Endothelial cell of umbilical vein (primary cell): ENCODE measurements around the gene CST9L. TPM values are rescaled to one million over a fixed set of nuclear protein-coding genes. Genes with fewer than 3 reads are reported as not detected.

ENCODE experiments used
- BruUV-seq: library from RNA; stranded (reverse); fragments of 400-500 nt; replicated peaks from 2 replicates; lab custom pipeline; 2021; lab: Mats Ljungman, UMichigan
- CTCF ChIA-PET: fragments of 300-600, 350-600 bp; sonication (Branson Sonifier 250); formaldehyde crosslinking; loops from one replicate; lab custom pipeline; 2021; ENCODE audit warnings: antibody characterized with exemption, inconsistent platforms; lab: Charles Lee
- POLR2A ChIA-PET: fragments of 300-600, 350-600 bp; sonication (Branson Sonifier 250); formaldehyde crosslinking; loops from one replicate; lab custom pipeline; 2021; ENCODE audit warnings: antibody characterized with exemption, inconsistent platforms; lab: Charles Lee
- DNase-seq: peaks from one replicate; pipeline ENCODE4 v3.0.0-alpha.2; 2011; ENCODE audit warnings: low read depth, low spot score
- FAIRE-seq: peaks from 2 replicates; lab custom pipeline; 2011; peaks lifted over from hg19 to GRCh38; lab: Jason Lieb, UNC
- H2AFZ ChIP-seq: 2 replicates; pipeline ENCODE4 v1.6.0; 2012; ENCODE audit warnings: low read depth, low read length, control low read depth, inconsistent platforms
- H3K27ac ChIP-seq: 2 replicates; pipeline ENCODE4 v1.5.1; 2011; ENCODE audit warnings: low read depth, mild to moderate bottlenecking, control low read depth, low read length, moderate library complexity; ENCODE audit not compliant: insufficient read depth
- H3K27me3 ChIP-seq, 2 experiments: 2 replicates each; pipeline versions ENCODE4 v1.6.0 to v1.6.1; 2011; ENCODE audit warnings: low read length in 2 of 2, mixed read lengths in 1 of 2; ENCODE audit not compliant: control insufficient read depth in 2 of 2, insufficient read depth in 2 of 2
- H3K36me3 ChIP-seq, 2 experiments: 2 replicates in 1 of 2; 3 replicates in 1 of 2; pipeline ENCODE4 v1.5.1; 2011; ENCODE audit warnings: low read length in 2 of 2, mild to moderate bottlenecking in 1 of 2, moderate library complexity in 1 of 2; ENCODE audit not compliant: control insufficient read depth in 2 of 2, insufficient read depth in 2 of 2; ENCODE audit errors: extremely low read depth in 1 of 2
- H3K4me1 ChIP-seq: 3 replicates; pipeline ENCODE4 v1.5.1; 2011; ENCODE audit warnings: mild to moderate bottlenecking, low read length; ENCODE audit not compliant: control insufficient read depth, insufficient read depth; ENCODE audit errors: extremely low read depth
- H3K4me2 ChIP-seq: 2 replicates; pipeline ENCODE4 v1.6.1; 2011; ENCODE audit warnings: low read length, control low read depth, mixed read lengths; ENCODE audit not compliant: insufficient read depth
- H3K4me3 ChIP-seq, 3 experiments: fragments of 200-600 bp in 1 of 3; sonication (generic), shearing (Covaris generic) in 1 of 3; replicated peaks in 1 of 3; 2 replicates each; pipeline ENCODE4 v1.5.1; 2011 to 2016; ENCODE audit warnings: control low read depth in 3 of 3, low read length in 3 of 3, mild to moderate bottlenecking in 2 of 3, inconsistent platforms in 1 of 3, low read depth in 1 of 3, moderate library complexity in 1 of 3; ENCODE audit not compliant: insufficient read depth in 1 of 3
- H3K79me2 ChIP-seq: 2 replicates; pipeline ENCODE4 v1.6.0; 2012; ENCODE audit warnings: low read length, inconsistent platforms; ENCODE audit not compliant: control insufficient read depth, insufficient read depth
- H3K9ac ChIP-seq: replicated peaks from 2 replicates; pipeline ENCODE3; 2011; ENCODE audit warnings: low read length, control low read depth; ENCODE audit not compliant: insufficient read depth; ENCODE audit errors: extremely low read depth
- H3K9me1 ChIP-seq: replicated peaks from 3 replicates; pipeline ENCODE4 v1.6.0; 2011; ENCODE audit warnings: mild to moderate bottlenecking, low read length; ENCODE audit not compliant: control insufficient read depth, insufficient read depth; ENCODE audit errors: extremely low read depth
- H3K9me3 ChIP-seq: replicated peaks from 2 replicates; pipeline ENCODE4 v1.5.1; 2012; ENCODE audit warnings: low read length, inconsistent platforms; ENCODE audit not compliant: control insufficient read depth, insufficient read depth
- H4K20me1 ChIP-seq: replicated peaks from 2 replicates; pipeline ENCODE3; 2011; ENCODE audit warnings: mild to moderate bottlenecking, low read length; ENCODE audit not compliant: control insufficient read depth, insufficient read depth; ENCODE audit errors: extremely low read depth
- CTCF ChIP-seq, 2 donors: IDR thresholded peaks; 1 replicate in 1 of 2; 2 replicates in 1 of 2; pipeline ENCODE4 v1.5.1; 2011; ENCODE audit warnings: low read length in 2 of 2, mild to moderate bottlenecking in 2 of 2, moderate library complexity in 2 of 2, control low read depth in 1 of 2, inconsistent platforms in 1 of 2, low read depth in 1 of 2; ENCODE audit not compliant: insufficient read depth in 1 of 2; ENCODE audit errors: extremely low read depth in 1 of 2
- EZH2 ChIP-seq: IDR thresholded peaks from 2 replicates; pipeline ENCODE4 v1.6.1; 2012; ENCODE audit warnings: borderline replicate concordance, low read depth, mild to moderate bottlenecking, moderate library complexity, low read length, inconsistent platforms; ENCODE audit not compliant: severe bottlenecking
- FOS ChIP-seq: IDR thresholded peaks from 2 replicates; pipeline ENCODE4 v1.6.1; 2011; ENCODE audit warnings: mild to moderate bottlenecking, low read length, moderate library complexity, borderline replicate concordance; ENCODE audit not compliant: insufficient read depth
- GATA2 ChIP-seq: IDR thresholded peaks from 2 replicates; pipeline ENCODE4 v1.7.0; 2011; ENCODE audit warnings: low read depth, mild to moderate bottlenecking, moderate library complexity, mixed read lengths, low read length; ENCODE audit not compliant: insufficient read length, insufficient read depth
- JUN ChIP-seq: IDR thresholded peaks from 2 replicates; pipeline ENCODE4 v1.6.1; 2011; ENCODE audit warnings: borderline replicate concordance, low read depth; ENCODE audit not compliant: insufficient read length, insufficient read depth
- MYC ChIP-seq: IDR thresholded peaks from one replicate; pipeline ENCODE4 v1.6.1; 2011; ENCODE audit warnings: mild to moderate bottlenecking, low read depth, low read length
- dilution Hi-C: fragments of 300-500 bp; cut with MboI; formaldehyde crosslinking; loops from one replicate; pipeline ENCODE4 v1.15.0; 2019; ENCODE audit warnings: low sequenced_read_pairs; ENCODE audit not compliant: extremely low pct_ligation_motif_present
- intact Hi-C: fragments of 100-400 bp; cut with micrococcal nuclease; formaldehyde crosslinking; loops from one replicate; pipeline ENCODE4 v1.10.0; 2022
- polyA plus RNA-seq, 4 experiments: library from polyadenylated mRNA; depleted of rRNA in 3 of 4; stranded (reverse) in 3 of 4; unstranded in 1 of 4; fragments of >200 nt; gene quantifications; 2 replicates each; pipeline versions ENCODE4 v1.2.1 to v1.2.3, GENCODE V29; 2011 to 2012; ENCODE audit warnings: missing spikeins in 1 of 4
- total RNA-seq: library from RNA; stranded (reverse); gene quantifications from 2 replicates; pipeline ENCODE4 v1.2.3, GENCODE V29; 2021
- TF ChIP-seq, protein P1 (sequence below): IDR thresholded peaks from 2 replicates; pipeline ENCODE4 v1.6.1; 2011; ENCODE audit not compliant: insufficient read depth, insufficient read length

The CST9L gene
- total and polyA plus RNA-seq, 2 donors (not counting 3 experiments of a cell fraction or from before 2014, with no cell fraction given), result not detected

GRCh38 chr20:23541776-23542175, 26.5 kb downstream of the CST9L start:
- CTCF ChIA-PET, result no interaction called here
- Histone ChIP-seq H3K9ac (no peak overlapping the region), H3K27ac (no peak overlapping the region), H3K4me1 (no peaks in the 10 kb centered on the region), H3K27me3 (no peaks in the 10 kb centered on the region), H4K20me1 (no peaks in the 10 kb centered on the region), H3K36me3 (no peaks in the 10 kb centered on the region), H3K9me1 (no peaks in the 10 kb centered on the region), H3K4me3 (no peak overlapping the region), H3K4me2 (no peak overlapping the region), H3K9me3 (no peaks in the 10 kb centered on the region), H2AFZ (no peak overlapping the region), H3K79me2 (no peaks in the 10 kb centered on the region)
- dilution Hi-C loops, result no loop called here
- POLR2A ChIA-PET, result no interaction called here
- DNase-seq, result no peak
- no TSS peak for BruUV-seq
- intact Hi-C loops, result no loop called here
- no peak for FAIRE-seq
- TF ChIP-seq, protein P1, sequence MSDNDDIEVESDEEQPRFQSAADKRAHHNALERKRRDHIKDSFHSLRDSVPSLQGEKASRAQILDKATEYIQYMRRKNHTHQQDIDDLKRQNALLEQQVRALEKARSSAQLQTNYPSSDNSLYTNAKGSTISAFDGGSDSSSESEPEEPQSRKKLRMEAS, result no peak
- TF ChIP-seq GATA2 (no peak), JUN (no peak), CTCF (IDR thresholded peaks at IDR 0.05; ENCODE audit: extremely low read depth in 1 of 2, insufficient read depth in 1 of 2, low read depth in 1 of 2, low read length in 2 of 2) (no peak), FOS (no peak), MYC (no peak), EZH2 (no peak)
